Fibroblast of villous mesenchyme (primary cell): Measurements from ENCODE around the gene C1orf174. TPM values are rescaled to one million over a fixed set of nuclear protein-coding genes. Genes with fewer than 3 reads are reported as not detected.

ENCODE experiments used
- DNase-seq: peaks from one replicate; pipeline ENCODE4 v3.0.0-alpha.2; 2010; ENCODE audit warnings: low read depth
- H3K4me3 ChIP-seq: 2 replicates; pipeline ENCODE4 v1.5.1; 2011; ENCODE audit warnings: low read depth, mild to moderate bottlenecking, low read length
- CTCF ChIP-seq: IDR thresholded peaks from 2 replicates; pipeline ENCODE4 v1.5.1; 2012; ENCODE audit warnings: low read depth, mild to moderate bottlenecking, low read length; ENCODE audit not compliant: insufficient read depth
- total RNA-seq: library from RNA; depleted of rRNA; stranded (reverse); fragments of >200 nt; gene quantifications from 2 replicates; pipeline ENCODE4 v1.2.3, GENCODE V29; 2012

The C1orf174 gene
- total RNA-seq, 1 donor: 31.1 TPM

- DNase-seq: no peak
- TF ChIP-seq CTCF: no peak
- H3K4me3 ChIP-seq: no peak overlapping the region
These were observed 25.2 kb upstream of the C1orf174 start for GRCh38 chr1:3925256-3925655.

DNA sequence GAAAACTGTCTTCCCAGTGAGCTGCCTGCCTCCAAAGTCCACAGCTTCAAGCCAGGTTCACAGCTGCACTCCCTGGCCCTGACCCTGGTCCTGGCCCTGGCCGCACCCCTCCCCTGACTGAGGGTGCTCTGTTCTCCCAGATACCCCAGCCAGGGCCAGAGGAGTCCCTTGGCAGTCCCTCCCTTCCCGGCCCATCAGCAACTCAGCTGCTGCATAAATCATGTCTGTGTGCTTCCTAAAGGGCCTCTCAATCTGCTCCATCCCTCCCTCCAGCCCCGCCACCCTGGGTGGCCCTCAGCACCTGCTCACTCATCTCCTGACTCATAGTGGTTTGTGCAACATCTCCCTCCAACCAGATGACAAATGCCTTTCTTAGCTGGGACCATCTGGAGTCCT, 24.8 kb upstream of the C1orf174 start:
- DNase-seq: no peak
- TF ChIP-seq CTCF: no peak
- no peak overlapping the region for H3K4me3 ChIP-seq

DNA sequence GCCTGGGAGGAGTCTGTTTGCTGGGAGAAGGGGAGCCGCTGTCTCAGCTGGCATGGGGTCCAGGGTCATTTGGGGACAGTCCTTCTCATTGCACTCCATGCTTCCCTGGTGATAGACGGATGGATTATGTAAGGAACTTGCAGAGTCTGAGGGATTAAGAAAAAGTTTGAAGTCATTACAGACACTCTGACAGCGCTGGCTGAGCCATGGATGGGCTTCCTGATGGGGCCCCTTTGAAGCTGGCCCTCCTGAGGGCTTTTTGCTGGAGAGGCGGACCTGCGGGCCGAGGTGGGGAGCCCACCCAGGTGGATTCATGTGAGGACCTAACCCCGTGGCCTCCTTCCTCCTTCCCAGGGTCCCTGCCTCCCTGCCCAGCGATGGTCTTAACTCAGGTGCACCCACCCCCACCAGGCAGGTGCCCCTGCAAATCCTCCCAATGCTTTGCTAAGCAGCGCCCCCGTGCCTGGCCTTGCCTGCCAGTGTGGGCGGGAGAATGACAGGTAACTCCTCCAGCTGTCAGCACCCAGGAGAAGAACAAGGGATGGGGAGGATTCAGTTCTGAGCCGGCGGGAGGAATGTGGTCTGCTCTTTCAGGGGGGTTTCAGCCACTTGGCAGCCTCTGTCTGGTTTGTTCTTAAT, 24.2 kb upstream of the C1orf174 start:
- TF ChIP-seq CTCF: no peak
- H3K4me3 ChIP-seq: no peak overlapping the region
- DNase-seq: no peak

GRCh38 chr1:3923378-3924185, 23.5 kb upstream of the C1orf174 start:
- no peak for DNase-seq
- TF ChIP-seq CTCF: no peak
- H3K4me3 ChIP-seq: no peak overlapping the region

DNA sequence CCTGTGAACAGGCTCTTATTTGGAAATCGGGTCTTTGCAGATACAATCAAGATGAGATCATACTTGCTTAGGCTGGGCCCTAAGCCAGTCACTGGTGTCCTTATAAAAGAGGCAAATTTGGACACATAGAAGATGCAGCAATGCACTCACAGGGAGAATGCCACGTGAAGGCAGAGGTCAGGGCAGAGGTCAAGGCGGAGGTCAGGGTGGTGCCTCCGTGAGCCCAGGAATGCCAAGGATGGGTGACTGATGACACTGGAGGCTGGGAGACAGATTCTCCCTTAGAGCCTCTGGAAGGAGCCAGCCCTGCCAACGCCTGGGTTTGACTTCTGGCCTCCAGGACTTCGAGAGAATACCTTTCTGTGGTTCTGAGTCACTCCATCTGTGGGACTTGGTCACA, 22.8 kb upstream of the C1orf174 start:
- TF ChIP-seq CTCF: no peak
- no peak for DNase-seq
- H3K4me3 ChIP-seq: no peak overlapping the region

GRCh38 chr1:3922201-3922725, 22.2 kb upstream of the C1orf174 start:
- no peak for DNase-seq
- no peak for TF ChIP-seq CTCF
- no peak overlapping the region for H3K4me3 ChIP-seq

DNA sequence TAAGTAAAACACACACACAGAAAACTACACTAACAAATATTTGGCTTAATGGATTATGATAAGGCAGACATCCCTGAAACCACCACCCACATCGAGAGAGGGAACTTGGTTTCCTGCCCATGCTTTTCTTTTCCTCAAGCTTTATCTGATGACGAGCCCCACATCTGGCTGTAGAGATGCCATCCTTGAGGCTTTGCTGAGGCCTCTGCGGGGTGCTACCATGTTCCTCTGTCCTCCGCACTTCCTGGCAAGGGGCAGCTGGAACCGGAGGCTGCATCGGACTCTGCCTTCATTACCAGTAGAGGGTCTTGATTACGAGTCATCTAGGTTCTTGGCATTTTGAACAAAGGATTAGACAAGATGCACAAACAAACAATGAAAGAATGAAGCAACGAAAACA, 21.7 kb upstream of the C1orf174 start:
- H3K4me3 ChIP-seq: no peak overlapping the region
- TF ChIP-seq CTCF: no peak
- no peak for DNase-seq
